ENCODE results near the gene ZNF367.
"Not testable (repeated sequence)": the region's sequence is repeated elsewhere in the genome, so short reads cannot be mapped to it uniquely, and the experiment has no call there.

- not testable (repeated sequence) for TF ChIP-seq EZH2 (IDR thresholded peaks at IDR 0.05); POLR2AphosphoS5 (IDR thresholded peaks at IDR 0.05; ENCODE audit: borderline replicate concordance, low read depth, low read length)
Measured at GRCh38 chr9:96360523-96360922, 57.6 kb downstream of the ZNF367 start.
